HG03565 (cell line): ENCODE results near the gene STXBP1.
A peak's percentile ranks its signal among the peaks of the same experiment; 100 is the strongest.

Source experiments
- ATAC-seq: cut with Tn5 transposase; IDR thresholded peaks from one replicate; pipeline ENCODE4 v1.9.1; 2021; ENCODE audit warnings: mild to moderate bottlenecking, moderate library complexity; ENCODE audit not compliant: unreplicated experiment

STXBP1 gene

GRCh38 chr9:127730262-127730661 is 118.2 kb downstream of the STXBP1 start:
- ATAC-seq = no peak

GRCh38 chr9:127730799-127731410 is 118.8 kb downstream of the STXBP1 start:
- no peak for ATAC-seq

- no peak for ATAC-seq
Observed at GRCh38 chr9:127731938-127732337, 119.9 kb downstream of the STXBP1 start.

- ATAC-seq = no peak
Observed at GRCh38 chr9:127732444-127732843, 120.4 kb downstream of the STXBP1 start.

- no peak for ATAC-seq
Observed at GRCh38 chr9:127733614-127734013, 121.5 kb downstream of the STXBP1 start.

GRCh38 chr9:127734247-127734746 is 122.2 kb downstream of the STXBP1 start:
- ATAC-seq = no peak

- peak; percentile 80 for ATAC-seq
Observed at GRCh38 chr9:127734747-127735529, 122.9 kb downstream of the STXBP1 start, which contains the start of gene TOR2A. TSS of gene TOR2A (minus strand) at chr9:127735294. CDS start at chr9:127735270, 24 bp downstream.

GRCh38 chr9:127735530-127736185 is 123.6 kb downstream of the STXBP1 start:
- ATAC-seq = no peak

GRCh38 chr9:127738666-127739065 is 126.6 kb downstream of the STXBP1 start:
- ATAC-seq = no peak

- ATAC-seq = no peak
Observed at GRCh38 chr9:127739614-127740330, 127.7 kb downstream of the STXBP1 start.

- no peak for ATAC-seq
Observed at GRCh38 chr9:127741831-127742434, 129.9 kb downstream of the STXBP1 start.
